CD14-positive monocyte (primary cell): Measurements from ENCODE around the gene SUSD4. TPM values are rescaled to one million over a fixed set of nuclear protein-coding genes. Genes with fewer than 3 reads are reported as not detected.
"Not testable (repeated sequence)": the region's sequence is repeated elsewhere in the genome, so short reads cannot be mapped to it uniquely, and the experiment has no call there.

Experiments
- DNase-seq, 3 donors: peaks; one replicate each; pipeline ENCODE4 v3.0.0-alpha.2; 2011 to 2022
- H2AFZ ChIP-seq: 2 replicates; pipeline ENCODE4 v1.6.0; 2012; ENCODE audit warnings: mild to moderate bottlenecking, low read depth, low read length, inconsistent platforms; ENCODE audit not compliant: insufficient read depth, poor library complexity, severe bottlenecking
- H3K27ac ChIP-seq, 2 donors: 1 replicate in 1 of 2; 2 replicates in 1 of 2; pipeline ENCODE4 v1.5.1; 2012 to 2013; ENCODE audit warnings: low read length in 2 of 2, control low read depth in 1 of 2, inconsistent platforms in 1 of 2, low read depth in 1 of 2, mild to moderate bottlenecking in 1 of 2
- H3K27me3 ChIP-seq, 2 donors: one replicate each; pipeline versions ENCODE4 v1.6.0 to v1.6.1; 2011 to 2013; ENCODE audit warnings: low read length in 2 of 2; ENCODE audit not compliant: control insufficient read depth in 2 of 2, insufficient read depth in 2 of 2
- H3K36me3 ChIP-seq, 2 donors: replicated peaks in 1 of 2; 1 replicate in 1 of 2; 2 replicates in 1 of 2; pipeline versions ENCODE4 v1.5.1 to v1.6.1; 2012 to 2013; ENCODE audit warnings: low read length in 2 of 2, control low read depth in 1 of 2, inconsistent platforms in 1 of 2, mild to moderate bottlenecking in 1 of 2; ENCODE audit not compliant: insufficient read depth in 2 of 2, control insufficient read depth in 1 of 2
- H3K4me1 ChIP-seq, 2 donors: 1 replicate in 1 of 2; 2 replicates in 1 of 2; pipeline versions ENCODE4 v1.5.1 to v1.6.1; 2012 to 2013; ENCODE audit warnings: low read length in 2 of 2, control low read depth in 1 of 2, inconsistent platforms in 1 of 2, mild to moderate bottlenecking in 1 of 2, moderate library complexity in 1 of 2; ENCODE audit not compliant: insufficient read depth in 2 of 2, control insufficient read depth in 1 of 2
- H3K4me2 ChIP-seq: replicated peaks from 2 replicates; pipeline ENCODE3; 2012; ENCODE audit warnings: low read length, moderate library complexity, mild to moderate bottlenecking; ENCODE audit not compliant: poor library complexity, severe bottlenecking; ENCODE audit errors: extremely low read depth
- H3K4me3 ChIP-seq, 3 experiments: fragments of 200-600 bp in 1 of 3; sonication (generic) in 1 of 3; replicated peaks in 1 of 3; 1 replicate in 2 of 3; 2 replicates in 1 of 3; pipeline ENCODE4 v1.5.1; 2011 to 2013; ENCODE audit warnings: low read length in 3 of 3, mild to moderate bottlenecking in 3 of 3, control low read depth in 2 of 3, low read depth in 2 of 3, inconsistent platforms in 1 of 3, moderate library complexity in 1 of 3
- H3K79me2 ChIP-seq: 2 replicates; pipeline ENCODE4 v1.6.0; 2012; ENCODE audit warnings: mild to moderate bottlenecking, control low read depth, inconsistent platforms, low read length, moderate library complexity; ENCODE audit not compliant: insufficient read depth
- H3K9ac ChIP-seq: 2 replicates; pipeline ENCODE4 v1.6.0; 2017; ENCODE audit warnings: low read length, mild to moderate bottlenecking; ENCODE audit not compliant: insufficient read depth, poor library complexity, severe bottlenecking
- H3K9me3 ChIP-seq, 2 donors: replicated peaks in 1 of 2; 1 replicate in 1 of 2; 2 replicates in 1 of 2; pipeline versions ENCODE4 v1.5.1 to v1.6.1; 2012 to 2013; ENCODE audit warnings: low read length in 2 of 2, control low read depth in 1 of 2; ENCODE audit not compliant: control insufficient read depth in 1 of 2, insufficient read depth in 1 of 2
- H4K20me1 ChIP-seq: 2 replicates; pipeline ENCODE4 v1.6.0; 2012; ENCODE audit warnings: mild to moderate bottlenecking, low read length, control low read depth, moderate library complexity; ENCODE audit not compliant: insufficient read depth
- H3K27ac Mint-ChIP-seq, 7 donors: one replicate each; pipeline ENCODE4 v1.8.0; 2020; ENCODE audit warnings: mild to moderate bottlenecking in 7 of 7, mixed read lengths in 7 of 7, moderate library complexity in 6 of 7, inconsistent platforms in 2 of 7
- H3K27me3 Mint-ChIP-seq, 3 donors: one replicate each; pipeline ENCODE4 v1.8.0; 2021 to 2022; ENCODE audit warnings: low read depth in 3 of 3, mild to moderate bottlenecking in 3 of 3, mixed read lengths in 3 of 3, moderate library complexity in 3 of 3, inconsistent platforms in 1 of 3
- H3K36me3 Mint-ChIP-seq, 2 donors: one replicate each; pipeline ENCODE4 v1.8.0; 2020; ENCODE audit warnings: mixed read lengths in 2 of 2, inconsistent platforms in 1 of 2, mild to moderate bottlenecking in 1 of 2
- H3K4me1 Mint-ChIP-seq: one replicate; pipeline ENCODE4 v1.8.0; 2020; ENCODE audit warnings: mild to moderate bottlenecking, mixed read lengths
- H3K4me3 Mint-ChIP-seq, 2 donors: one replicate each; pipeline ENCODE4 v1.8.0; 2020; ENCODE audit warnings: mild to moderate bottlenecking in 2 of 2, mixed read lengths in 2 of 2, moderate library complexity in 1 of 2
- H3K9me3 Mint-ChIP-seq, 7 donors: one replicate each; pipeline ENCODE4 v1.8.0; 2020 to 2022; ENCODE audit warnings: mixed read lengths in 7 of 7, mild to moderate bottlenecking in 6 of 7, moderate library complexity in 6 of 7, inconsistent platforms in 2 of 7
- WGBS: methylation state at CpG from one replicate; pipeline ENCODE4 v1.1.5; 2013; ENCODE audit warnings: missing lambda C conversion rate; ENCODE audit not compliant: insufficient coverage; 5-methylcytosine and 5-hydroxymethylcytosine counted together
- intact Hi-C, 2 donors: fragments of 100-400 bp; cut with micrococcal nuclease; formaldehyde crosslinking; loops; one replicate each; pipeline versions ENCODE4 v1.15.0 to v1.15.1; 2023
- polyA plus RNA-seq, 3 donors: library from polyadenylated mRNA; depleted of rRNA in 1 of 3; unstranded in 2 of 3; stranded (reverse) in 1 of 3; fragments of 300-500 nt in 2 of 3; fragments of >200 nt in 1 of 3; fragmentation: Illumina TruSeq in 2 of 3; gene quantifications; 1 replicate in 2 of 3; 2 replicates in 1 of 3; pipeline ENCODE4 v1.2.3, GENCODE V29; 2012 to 2021
- TF ChIP-seq, protein P1 (sequence below): fragments of 200-600 bp; IDR thresholded peaks from one replicate; pipeline ENCODE4 v1.8.0; 2022; ENCODE audit warnings: antibody characterized with exemption, mild to moderate bottlenecking

The SUSD4 gene
- polyA plus RNA-seq, 3 donors: 0.34 to 0.92 (median 0.50) TPM

DNA sequence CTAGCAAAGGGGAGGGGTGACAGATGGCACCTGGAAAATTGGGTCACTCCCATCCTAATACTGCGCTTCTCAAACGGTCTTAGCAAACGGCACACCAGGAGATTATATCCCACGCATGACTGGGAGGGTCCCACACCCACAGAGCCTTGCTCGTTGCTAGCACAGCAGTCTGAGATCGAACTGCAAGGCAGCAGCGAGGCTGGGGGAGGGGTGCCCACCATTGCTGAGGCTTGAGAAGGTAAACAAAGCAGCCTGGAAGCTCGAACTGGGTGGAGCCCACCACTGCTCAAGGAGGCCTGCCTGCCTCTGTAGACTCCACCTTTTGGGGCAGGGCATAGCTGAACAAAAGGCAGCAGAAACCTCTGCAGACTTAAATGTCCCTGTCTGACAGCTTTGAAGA lies 85.7 kb downstream of the SUSD4 start:
- H3K9ac ChIP-seq, H3K79me2 ChIP-seq, DNase-seq, H4K20me1 ChIP-seq, H3K9me3 ChIP-seq, H3K27ac ChIP-seq, H2AFZ ChIP-seq, H3K4me3 Mint-ChIP-seq, H3K36me3 Mint-ChIP-seq, H3K4me1 Mint-ChIP-seq, H3K36me3 ChIP-seq, intact Hi-C loops, H3K4me1 ChIP-seq, H3K27ac Mint-ChIP-seq, H3K27me3 ChIP-seq, H3K4me3 ChIP-seq, H3K4me2 ChIP-seq: not testable (repeated sequence)
- Mint-ChIP-seq H3K27me3 (peaks cover 2 to 11% (median 7%) of the 10 kb centered on the region in 3 donors), H3K9me3 (peaks cover 0 to 10% (median 2%) of the 10 kb centered on the region in 7 donors)
- WGBS: 97% methylated on average over 5 of the region's 8 CpGs

DNA sequence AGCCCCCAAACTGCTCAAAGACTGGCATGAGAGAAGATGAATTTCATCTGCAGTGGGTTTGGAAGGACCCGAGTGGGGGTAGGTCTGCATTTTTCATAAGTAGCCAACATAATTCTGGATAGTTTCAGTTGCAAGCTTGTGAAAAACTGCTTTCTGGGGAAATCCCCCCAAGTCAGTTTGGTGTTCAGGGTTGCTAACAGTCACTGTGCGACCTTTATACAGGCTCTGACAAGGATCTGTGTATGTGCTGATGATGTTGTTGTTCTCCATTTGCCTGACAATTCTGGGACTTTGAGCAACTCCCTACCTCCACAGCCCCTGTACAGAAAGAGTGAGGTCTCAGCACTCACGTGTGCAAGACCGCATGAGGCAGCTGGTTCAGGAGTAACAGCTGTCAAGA lies 87.9 kb downstream of the SUSD4 start:
- TF ChIP-seq, protein P1, sequence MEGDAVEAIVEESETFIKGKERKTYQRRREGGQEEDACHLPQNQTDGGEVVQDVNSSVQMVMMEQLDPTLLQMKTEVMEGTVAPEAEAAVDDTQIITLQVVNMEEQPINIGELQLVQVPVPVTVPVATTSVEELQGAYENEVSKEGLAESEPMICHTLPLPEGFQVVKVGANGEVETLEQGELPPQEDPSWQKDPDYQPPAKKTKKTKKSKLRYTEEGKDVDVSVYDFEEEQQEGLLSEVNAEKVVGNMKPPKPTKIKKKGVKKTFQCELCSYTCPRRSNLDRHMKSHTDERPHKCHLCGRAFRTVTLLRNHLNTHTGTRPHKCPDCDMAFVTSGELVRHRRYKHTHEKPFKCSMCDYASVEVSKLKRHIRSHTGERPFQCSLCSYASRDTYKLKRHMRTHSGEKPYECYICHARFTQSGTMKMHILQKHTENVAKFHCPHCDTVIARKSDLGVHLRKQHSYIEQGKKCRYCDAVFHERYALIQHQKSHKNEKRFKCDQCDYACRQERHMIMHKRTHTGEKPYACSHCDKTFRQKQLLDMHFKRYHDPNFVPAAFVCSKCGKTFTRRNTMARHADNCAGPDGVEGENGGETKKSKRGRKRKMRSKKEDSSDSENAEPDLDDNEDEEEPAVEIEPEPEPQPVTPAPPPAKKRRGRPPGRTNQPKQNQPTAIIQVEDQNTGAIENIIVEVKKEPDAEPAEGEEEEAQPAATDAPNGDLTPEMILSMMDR: no peak
- WGBS: 100% methylated on average over 2 of the region's 4 CpGs
- Histone ChIP-seq H3K4me2 (no peak overlapping the region), H4K20me1 (no peaks in the 10 kb centered on the region), H3K27ac (no peak overlapping the region), H3K4me3 (no peak overlapping the region), H3K4me1 (no peaks in the 10 kb centered on the region), H3K79me2 (no peaks in the 10 kb centered on the region), H3K9me3 (no peaks in the 10 kb centered on the region), H2AFZ (no peak overlapping the region), H3K27me3 (no peaks in the 10 kb centered on the region), H3K9ac (no peak overlapping the region), H3K36me3 (no peaks in the 10 kb centered on the region)
- Mint-ChIP-seq H3K4me3 (no peak overlapping the region), H3K27ac (no peak overlapping the region), H3K27me3 (peaks cover 2 to 8% (median 5%) of the 10 kb centered on the region in 3 donors), H3K4me1 (no peaks in the 10 kb centered on the region), H3K36me3 (no peaks in the 10 kb centered on the region), H3K9me3 (peaks cover 0 to 8% (median 2%) of the 10 kb centered on the region in 7 donors)
- intact Hi-C loops: no loop called here
- no peak for DNase-seq
